ENCODE measurements around the gene COL6A1.
A peak's percentile ranks its signal among the peaks of the same experiment; 100 is the strongest.

Gene COL6A1

GRCh38 chr21:45989355-45990048 lies 7.9 kb downstream of the COL6A1 start:
- H3K27ac ChIP-seq (replicated peaks): no peak overlapping the region
- H3K27me3 ChIP-seq (ENCODE audit: insufficient read depth, poor library complexity, severe bottlenecking): no peaks in the 10 kb centered on the region
- no peak overlapping the region for H3K4me3 ChIP-seq (replicated peaks; ENCODE audit: insufficient read depth, low read length)
- DNase-seq (ENCODE audit: low read depth in 1 of 2, low spot score in 1 of 2): no peak
- no peak for TF ChIP-seq REST (IDR thresholded peaks at IDR 0.05; ENCODE audit: insufficient replicate concordance, low read depth)
- no peak for TF ChIP-seq GABPA (IDR thresholded peaks at IDR 0.05; ENCODE audit: low read depth)
- TF ChIP-seq, protein P1, sequence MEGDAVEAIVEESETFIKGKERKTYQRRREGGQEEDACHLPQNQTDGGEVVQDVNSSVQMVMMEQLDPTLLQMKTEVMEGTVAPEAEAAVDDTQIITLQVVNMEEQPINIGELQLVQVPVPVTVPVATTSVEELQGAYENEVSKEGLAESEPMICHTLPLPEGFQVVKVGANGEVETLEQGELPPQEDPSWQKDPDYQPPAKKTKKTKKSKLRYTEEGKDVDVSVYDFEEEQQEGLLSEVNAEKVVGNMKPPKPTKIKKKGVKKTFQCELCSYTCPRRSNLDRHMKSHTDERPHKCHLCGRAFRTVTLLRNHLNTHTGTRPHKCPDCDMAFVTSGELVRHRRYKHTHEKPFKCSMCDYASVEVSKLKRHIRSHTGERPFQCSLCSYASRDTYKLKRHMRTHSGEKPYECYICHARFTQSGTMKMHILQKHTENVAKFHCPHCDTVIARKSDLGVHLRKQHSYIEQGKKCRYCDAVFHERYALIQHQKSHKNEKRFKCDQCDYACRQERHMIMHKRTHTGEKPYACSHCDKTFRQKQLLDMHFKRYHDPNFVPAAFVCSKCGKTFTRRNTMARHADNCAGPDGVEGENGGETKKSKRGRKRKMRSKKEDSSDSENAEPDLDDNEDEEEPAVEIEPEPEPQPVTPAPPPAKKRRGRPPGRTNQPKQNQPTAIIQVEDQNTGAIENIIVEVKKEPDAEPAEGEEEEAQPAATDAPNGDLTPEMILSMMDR (IDR thresholded peaks at IDR 0.05; ENCODE audit: insufficient read depth, low read length): no peak
- no peak for TF ChIP-seq SPI1 (IDR thresholded peaks at IDR 0.05; ENCODE audit: borderline replicate concordance, low read depth)
- no peak for TF ChIP-seq POLR2AphosphoS5 (IDR thresholded peaks at IDR 0.05; ENCODE audit: low read depth)

DNA sequence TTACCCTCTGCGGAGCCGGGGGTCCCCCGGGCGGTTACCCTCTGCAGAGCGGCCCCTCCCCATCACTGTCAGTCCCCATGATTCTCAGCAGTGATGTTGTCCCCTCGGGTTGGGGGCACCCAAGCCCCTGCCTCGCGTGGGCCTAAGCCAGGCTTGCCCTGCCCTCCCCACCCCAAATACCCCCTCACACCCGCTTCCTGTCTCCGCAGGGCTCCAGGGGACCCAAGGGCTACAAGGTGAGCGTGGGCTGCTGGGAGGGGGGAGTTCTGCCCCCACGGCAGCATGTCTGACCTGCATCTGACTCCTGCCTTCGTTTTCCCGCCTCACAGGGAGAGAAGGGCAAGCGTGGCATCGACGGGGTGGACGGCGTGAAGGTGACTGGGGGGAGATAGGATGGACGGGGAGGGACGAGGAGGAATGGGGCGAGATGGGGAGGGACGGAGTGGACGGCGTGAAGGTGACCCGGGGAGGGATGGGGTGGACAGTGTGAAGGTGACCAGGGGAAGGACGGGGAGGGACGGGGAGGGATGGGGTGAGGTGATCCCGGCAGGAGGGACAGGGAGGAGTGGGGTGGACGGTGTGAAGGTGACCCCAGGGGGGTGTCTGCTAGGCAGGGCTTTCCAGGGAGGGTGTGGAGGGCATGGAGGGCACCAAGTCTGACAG lies 8.6 kb downstream of the COL6A1 start:
- DNase-seq (ENCODE audit: low read depth in 1 of 2, low spot score in 1 of 2): no peak
- TF ChIP-seq POLR2AphosphoS5 (IDR thresholded peaks at IDR 0.05; ENCODE audit: low read depth) (no peak), REST (IDR thresholded peaks at IDR 0.05; ENCODE audit: insufficient replicate concordance, low read depth) (no peak)
- Histone ChIP-seq H3K4me3 (replicated peaks; ENCODE audit: insufficient read depth, low read length) (no peak overlapping the region), H3K27me3 (ENCODE audit: insufficient read depth, poor library complexity, severe bottlenecking) (no peaks in the 10 kb centered on the region), H3K27ac (replicated peaks) (no peak overlapping the region)

DNA sequence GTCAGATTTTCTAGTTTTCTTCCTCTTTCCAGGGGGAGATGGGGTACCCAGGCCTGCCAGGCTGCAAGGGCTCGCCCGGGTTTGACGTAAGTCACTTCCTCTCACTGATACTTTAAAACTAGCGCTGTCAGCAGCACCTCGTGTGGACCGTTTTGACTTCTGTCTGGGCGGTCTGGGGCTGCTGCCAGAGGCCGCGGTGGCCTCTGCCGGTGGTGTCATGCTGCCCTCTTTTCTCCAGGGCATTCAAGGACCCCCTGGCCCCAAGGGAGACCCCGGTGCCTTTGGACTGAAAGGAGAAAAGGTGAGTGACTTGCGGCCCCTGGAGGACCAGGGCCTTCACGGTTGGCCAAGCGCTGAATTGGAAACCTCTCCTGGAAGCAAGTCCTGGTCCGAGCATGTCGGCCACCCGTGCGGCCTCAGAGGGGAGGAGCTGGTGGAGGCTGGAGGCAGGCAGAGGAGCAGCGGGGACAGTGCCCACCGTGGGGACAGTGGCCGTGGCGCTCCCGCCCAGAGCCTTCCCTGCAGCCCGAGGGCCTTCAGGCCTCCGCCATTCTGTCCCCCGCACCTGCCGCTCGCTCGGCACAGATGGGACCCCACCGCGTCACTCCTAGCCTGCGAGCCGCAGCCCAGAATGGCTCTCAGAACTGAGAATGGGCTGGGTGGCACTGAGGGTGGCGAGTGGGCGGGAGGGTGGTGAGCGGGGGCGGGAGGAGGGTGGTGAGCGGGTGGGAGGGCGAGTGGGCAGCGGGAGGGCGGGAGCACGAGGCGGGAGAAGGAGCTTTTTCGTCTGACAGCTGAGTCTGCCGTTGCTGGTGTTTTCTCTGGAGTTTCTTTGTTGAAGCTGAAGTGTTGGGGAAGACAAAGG lies 9.4 kb downstream of the COL6A1 start:
- Histone ChIP-seq H3K27ac (replicated peaks) (no peak overlapping the region), H3K27me3 (ENCODE audit: insufficient read depth, poor library complexity, severe bottlenecking) (no peaks in the 10 kb centered on the region), H3K4me3 (replicated peaks; ENCODE audit: insufficient read depth, low read length) (no peak overlapping the region)
- no peak for DNase-seq (ENCODE audit: low read depth in 1 of 2, low spot score in 1 of 2)
- TF ChIP-seq GABPA (IDR thresholded peaks at IDR 0.05; ENCODE audit: low read depth) (no peak), SPI1 (IDR thresholded peaks at IDR 0.05; ENCODE audit: borderline replicate concordance, low read depth) (peak; percentile 36; the same call in 1 of the 2 replicates), POLR2AphosphoS5 (IDR thresholded peaks at IDR 0.05; ENCODE audit: low read depth) (no peak), REST (IDR thresholded peaks at IDR 0.05; ENCODE audit: insufficient replicate concordance, low read depth) (no peak)
- TF ChIP-seq, protein P1 (IDR thresholded peaks at IDR 0.05; ENCODE audit: insufficient read depth, low read length): no peak
